ENCODE measurements around the gene SHISAL2A.

Gene SHISAL2A

GRCh38 chr1:52645261-52645660 is 12.3 kb downstream of the SHISAL2A start:
- TF ChIP-seq REST (IDR thresholded peaks at IDR 0.05; ENCODE audit: low read depth) = no peak
- no peak for TF ChIP-seq CREB1 (IDR thresholded peaks at IDR 0.05; ENCODE audit: low read depth)
- TF ChIP-seq CEBPB (IDR thresholded peaks at IDR 0.05) = no peak

- no peak for TF ChIP-seq YY1 (IDR thresholded peaks at IDR 0.05; ENCODE audit: low read depth)
- TF ChIP-seq CEBPB (IDR thresholded peaks at IDR 0.05) = no peak
- TF ChIP-seq USF1 (IDR thresholded peaks at IDR 0.05) = no peak
- TF ChIP-seq REST (IDR thresholded peaks at IDR 0.05; ENCODE audit: low read depth) = no peak
- no peak for TF ChIP-seq ZBTB7A (IDR thresholded peaks at IDR 0.05; ENCODE audit: low read depth)
- no peak for TF ChIP-seq TEAD4 (IDR thresholded peaks at IDR 0.05)
- TF ChIP-seq RAD21 (IDR thresholded peaks at IDR 0.05; ENCODE audit: low read depth) = no peak
- TF ChIP-seq TAF1 (IDR thresholded peaks at IDR 0.05; ENCODE audit: low read depth) = no peak
- no peak for TF ChIP-seq MAX (IDR thresholded peaks at IDR 0.05)
- no peak for TF ChIP-seq NFIC (IDR thresholded peaks at IDR 0.05)
- no peak for TF ChIP-seq EP300 (IDR thresholded peaks at IDR 0.05; ENCODE audit: borderline replicate concordance)
- no peak for TF ChIP-seq CREB1 (IDR thresholded peaks at IDR 0.05; ENCODE audit: low read depth)
- TF ChIP-seq FOXM1 (IDR thresholded peaks at IDR 0.05; ENCODE audit: borderline replicate concordance, low read depth) = no peak
- TF ChIP-seq TCF12 (IDR thresholded peaks at IDR 0.05; ENCODE audit: low read depth) = no peak
- no peak for TF ChIP-seq EGR1 (IDR thresholded peaks at IDR 0.05)
These were observed 18.9 kb downstream of the SHISAL2A start for GRCh38 chr1:52651904-52652303.

GRCh38 chr1:52653207-52653849 is 20.4 kb downstream of the SHISAL2A start:
- TF ChIP-seq EGR1 (IDR thresholded peaks at IDR 0.05) = no peak
- TF ChIP-seq MAX (IDR thresholded peaks at IDR 0.05) = no peak
- no peak for TF ChIP-seq RAD21 (IDR thresholded peaks at IDR 0.05; ENCODE audit: low read depth)
- no peak for TF ChIP-seq NFIC (IDR thresholded peaks at IDR 0.05)
- TF ChIP-seq TCF12 (IDR thresholded peaks at IDR 0.05; ENCODE audit: low read depth) = no peak
- TF ChIP-seq USF1 (IDR thresholded peaks at IDR 0.05) = no peak

- TF ChIP-seq YY1 (IDR thresholded peaks at IDR 0.05; ENCODE audit: low read depth) (no peak), TAF1 (IDR thresholded peaks at IDR 0.05; ENCODE audit: low read depth) (no peak), TEAD4 (IDR thresholded peaks at IDR 0.05) (no peak)
These were observed 21.1 kb downstream of the SHISAL2A start for GRCh38 chr1:52654063-52654462.

GRCh38 chr1:52657702-52658101 is 24.7 kb downstream of the SHISAL2A start:
- TF ChIP-seq TCF12 (IDR thresholded peaks at IDR 0.05; ENCODE audit: low read depth) = no peak
- no peak for TF ChIP-seq USF1 (IDR thresholded peaks at IDR 0.05)
- TF ChIP-seq YY1 (IDR thresholded peaks at IDR 0.05; ENCODE audit: low read depth) = no peak
- no peak for TF ChIP-seq RAD21 (IDR thresholded peaks at IDR 0.05; ENCODE audit: low read depth)
- no peak for TF ChIP-seq CREB1 (IDR thresholded peaks at IDR 0.05; ENCODE audit: low read depth)
- no peak for TF ChIP-seq NFIC (IDR thresholded peaks at IDR 0.05)
- no peak for TF ChIP-seq TEAD4 (IDR thresholded peaks at IDR 0.05)
- no peak for TF ChIP-seq REST (IDR thresholded peaks at IDR 0.05; ENCODE audit: low read depth)
- no peak for TF ChIP-seq TAF1 (IDR thresholded peaks at IDR 0.05; ENCODE audit: low read depth)
- TF ChIP-seq EGR1 (IDR thresholded peaks at IDR 0.05) = no peak
- no peak for TF ChIP-seq MAX (IDR thresholded peaks at IDR 0.05)
- TF ChIP-seq EP300 (IDR thresholded peaks at IDR 0.05; ENCODE audit: borderline replicate concordance) = no peak
- no peak for TF ChIP-seq CEBPB (IDR thresholded peaks at IDR 0.05)
- no peak for TF ChIP-seq FOXM1 (IDR thresholded peaks at IDR 0.05; ENCODE audit: borderline replicate concordance, low read depth)
- no peak for TF ChIP-seq ZBTB7A (IDR thresholded peaks at IDR 0.05; ENCODE audit: low read depth)
